Coronary artery (tissue), 2 donors: Measurements from ENCODE around the gene SLC13A5.

Experiments
- DNase-seq: peaks from one replicate; pipeline ENCODE4 v3.0.0-alpha.2; 2017; ENCODE audit warnings: low spot score
- H3K27ac ChIP-seq, 2 donors: fragments of 200-600 bp; sonication (generic); one replicate each; pipeline ENCODE4 v1.5.1; 2016 to 2019
- H3K4me3 ChIP-seq: fragments of 200-600 bp; sonication (generic); 2 replicates; pipeline ENCODE4 v1.5.1; 2016; ENCODE audit warnings: mild to moderate bottlenecking, moderate library complexity
- TF ChIP-seq, protein P1 (sequence below): fragments of 200-600 bp; sonication (generic); IDR thresholded peaks from one replicate; pipeline ENCODE4 v1.5.1; 2019; ENCODE audit warnings: antibody characterized with exemption

The SLC13A5 gene

DNA sequence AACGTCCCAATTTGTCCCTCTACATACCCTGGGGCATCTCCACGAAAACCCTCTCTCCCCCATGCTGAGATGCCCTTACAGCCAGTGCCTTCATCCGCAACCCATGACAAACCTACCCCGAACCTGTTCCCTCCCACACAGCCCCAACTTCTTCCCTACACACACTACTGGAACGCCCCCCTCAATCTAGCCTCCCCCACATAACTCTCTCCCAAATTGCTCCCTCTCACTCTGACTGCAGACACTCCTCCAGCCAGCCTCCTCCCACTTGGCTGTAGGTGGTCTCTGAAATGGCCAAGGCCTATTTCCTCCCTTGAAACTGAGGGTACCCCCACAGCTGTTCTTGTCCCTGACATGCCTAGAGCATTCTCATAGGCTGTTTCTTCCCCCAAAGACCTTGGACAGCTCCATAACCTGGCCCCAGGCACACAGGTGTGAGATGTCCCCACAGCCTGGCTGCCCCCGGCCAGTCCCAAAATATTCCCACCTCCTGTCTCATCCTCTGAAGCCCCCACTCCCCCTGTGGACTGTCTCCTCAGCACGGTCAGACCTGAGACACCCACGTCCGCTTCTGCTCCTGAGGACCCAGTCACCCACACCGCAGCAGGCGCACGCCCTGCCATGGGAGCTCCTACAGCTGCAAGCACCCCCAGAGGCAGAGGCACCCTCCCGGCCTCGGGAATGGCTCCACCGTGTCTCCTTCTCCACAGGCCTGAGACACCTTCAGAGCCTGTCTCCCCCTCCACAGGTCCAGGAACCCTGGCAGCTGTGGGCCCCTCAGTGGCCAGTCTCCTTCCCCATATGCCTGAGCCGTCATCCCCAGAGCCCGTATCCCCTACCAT, 76.3 kb downstream of the SLC13A5 start:
- DNase-seq = no peak
- TF ChIP-seq, protein P1, sequence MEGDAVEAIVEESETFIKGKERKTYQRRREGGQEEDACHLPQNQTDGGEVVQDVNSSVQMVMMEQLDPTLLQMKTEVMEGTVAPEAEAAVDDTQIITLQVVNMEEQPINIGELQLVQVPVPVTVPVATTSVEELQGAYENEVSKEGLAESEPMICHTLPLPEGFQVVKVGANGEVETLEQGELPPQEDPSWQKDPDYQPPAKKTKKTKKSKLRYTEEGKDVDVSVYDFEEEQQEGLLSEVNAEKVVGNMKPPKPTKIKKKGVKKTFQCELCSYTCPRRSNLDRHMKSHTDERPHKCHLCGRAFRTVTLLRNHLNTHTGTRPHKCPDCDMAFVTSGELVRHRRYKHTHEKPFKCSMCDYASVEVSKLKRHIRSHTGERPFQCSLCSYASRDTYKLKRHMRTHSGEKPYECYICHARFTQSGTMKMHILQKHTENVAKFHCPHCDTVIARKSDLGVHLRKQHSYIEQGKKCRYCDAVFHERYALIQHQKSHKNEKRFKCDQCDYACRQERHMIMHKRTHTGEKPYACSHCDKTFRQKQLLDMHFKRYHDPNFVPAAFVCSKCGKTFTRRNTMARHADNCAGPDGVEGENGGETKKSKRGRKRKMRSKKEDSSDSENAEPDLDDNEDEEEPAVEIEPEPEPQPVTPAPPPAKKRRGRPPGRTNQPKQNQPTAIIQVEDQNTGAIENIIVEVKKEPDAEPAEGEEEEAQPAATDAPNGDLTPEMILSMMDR = no peak
- no peak overlapping the region for H3K4me3 ChIP-seq
- H3K27ac ChIP-seq = no peak overlapping the region

DNA sequence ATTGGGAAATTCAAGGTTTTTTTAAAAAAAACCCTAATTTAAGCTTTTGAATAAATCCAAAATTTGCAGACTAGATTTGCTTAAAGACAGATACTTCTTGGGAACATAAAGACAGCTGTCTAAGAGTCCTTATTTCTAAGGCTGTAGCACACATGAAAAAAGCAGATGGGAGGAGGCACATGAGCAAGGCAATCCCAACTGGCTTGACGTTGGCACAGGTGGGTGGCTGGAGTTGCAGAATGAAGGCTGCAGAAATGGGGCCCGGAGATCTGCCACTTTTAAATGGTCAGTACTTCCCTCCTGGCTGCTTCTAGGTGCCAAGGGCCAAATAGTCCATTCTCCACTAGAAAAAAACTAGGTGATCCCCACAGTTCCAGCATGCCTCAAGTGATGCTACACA, 77.1 kb downstream of the SLC13A5 start:
- Histone ChIP-seq H3K4me3 (no peak overlapping the region), H3K27ac (no peak overlapping the region)
- no peak for DNase-seq
- TF ChIP-seq, protein P1 = no peak
